GM08714 (cell line): ENCODE measurements around the gene TREML2.
"Not testable (repeated sequence)": the region's sequence is repeated elsewhere in the genome, so short reads cannot be mapped to it uniquely, and the experiment has no call there.

Experiments
- H3K4me3 ChIP-seq: fragments of 200-500 bp; sonication (Bioruptor generic); 2 replicates; pipeline ENCODE4 v1.5.1; 2014; ENCODE audit warnings: mild to moderate bottlenecking, low read length, inconsistent platforms
- ZNF274 ChIP-seq: IDR thresholded peaks from 2 replicates; pipeline ENCODE4 v1.6.1; 2012; ENCODE audit warnings: mild to moderate bottlenecking, low read depth, low read length

TREML2 gene

GRCh38 chr6:41193171-41193734 is 7.7 kb downstream of the TREML2 start:
- H3K4me3 ChIP-seq = no peak overlapping the region
- no peak for TF ChIP-seq ZNF274

- TF ChIP-seq ZNF274 = no peak
- no peak overlapping the region for H3K4me3 ChIP-seq
Observed at GRCh38 chr6:41191569-41191968, 9.4 kb downstream of the TREML2 start.

- no peak for TF ChIP-seq ZNF274
Observed at GRCh38 chr6:41190791-41191190, 10.2 kb downstream of the TREML2 start.

GRCh38 chr6:41189967-41190366 is 11.0 kb downstream of the TREML2 start:
- TF ChIP-seq ZNF274 = no peak
- no peak overlapping the region for H3K4me3 ChIP-seq

More at GRCh38 chr6:41190791-41191190, 10.2 kb downstream of the TREML2 start:
- no peak overlapping the region for H3K4me3 ChIP-seq

- H3K4me3 ChIP-seq = not testable (repeated sequence)
Observed at GRCh38 chr6:41189046-41189445, 11.9 kb downstream of the TREML2 start.

- no peak overlapping the region for H3K4me3 ChIP-seq
- TF ChIP-seq ZNF274 = no peak
Observed at GRCh38 chr6:41187924-41188886, 12.7 kb downstream of the TREML2 start.

GRCh38 chr6:41186031-41186562 is 14.9 kb downstream of the TREML2 start:
- no peak for TF ChIP-seq ZNF274
- H3K4me3 ChIP-seq = no peak overlapping the region

GRCh38 chr6:41184761-41185160 is 16.2 kb downstream of the TREML2 start:
- no peak overlapping the region for H3K4me3 ChIP-seq

GRCh38 chr6:41182069-41183034 is 18.6 kb downstream of the TREML2 start:
- TF ChIP-seq ZNF274 = no peak
- no peak overlapping the region for H3K4me3 ChIP-seq

More at GRCh38 chr6:41184761-41185160, 16.2 kb downstream of the TREML2 start:
- TF ChIP-seq ZNF274 = no peak

- TF ChIP-seq ZNF274 = no peak
- H3K4me3 ChIP-seq = no peak overlapping the region
Observed at GRCh38 chr6:41181566-41181965, 19.4 kb downstream of the TREML2 start.

GRCh38 chr6:41179163-41179562 is 21.8 kb downstream of the TREML2 start:
- H3K4me3 ChIP-seq = no peak overlapping the region
- no peak for TF ChIP-seq ZNF274

- H3K4me3 ChIP-seq = no peak overlapping the region
- no peak for TF ChIP-seq ZNF274
Observed at GRCh38 chr6:41177695-41178094, 23.3 kb downstream of the TREML2 start.

- H3K4me3 ChIP-seq = no peak overlapping the region
- no peak for TF ChIP-seq ZNF274
Observed at GRCh38 chr6:41177287-41177686, 23.7 kb downstream of the TREML2 start.

- no peak overlapping the region for H3K4me3 ChIP-seq
- TF ChIP-seq ZNF274 = no peak
Observed at GRCh38 chr6:41176189-41176588, 24.8 kb downstream of the TREML2 start.
